GM21737 (cell line): ENCODE measurements around the gene ENKD1.

Experiments
- ATAC-seq: cut with Tn5 transposase; IDR thresholded peaks from one replicate; pipeline ENCODE4 v1.9.1; 2021; ENCODE audit warnings: mild to moderate bottlenecking, moderate library complexity; ENCODE audit not compliant: unreplicated experiment

ENKD1 gene

DNA sequence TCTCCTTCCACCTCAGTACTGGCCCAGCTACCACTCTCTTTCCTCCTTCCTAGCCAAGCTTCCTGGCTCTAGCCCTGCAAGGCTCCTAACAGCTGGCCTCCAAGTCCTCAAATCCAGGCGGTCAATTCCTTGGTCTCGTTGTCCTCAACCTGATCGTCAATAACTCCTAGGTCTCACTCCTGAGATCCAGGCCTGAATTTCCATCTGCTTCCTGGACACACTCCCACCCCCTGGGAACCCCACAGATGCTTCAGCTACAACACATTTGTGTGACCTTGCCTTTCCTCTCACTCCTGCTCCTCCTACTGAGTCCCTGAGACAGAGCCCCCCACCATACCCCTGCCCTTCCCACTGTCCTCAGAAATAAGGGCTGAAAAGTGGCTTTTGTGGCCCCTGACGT is 2.3 kb downstream of the ENKD1 start:
- ATAC-seq: no peak

DNA sequence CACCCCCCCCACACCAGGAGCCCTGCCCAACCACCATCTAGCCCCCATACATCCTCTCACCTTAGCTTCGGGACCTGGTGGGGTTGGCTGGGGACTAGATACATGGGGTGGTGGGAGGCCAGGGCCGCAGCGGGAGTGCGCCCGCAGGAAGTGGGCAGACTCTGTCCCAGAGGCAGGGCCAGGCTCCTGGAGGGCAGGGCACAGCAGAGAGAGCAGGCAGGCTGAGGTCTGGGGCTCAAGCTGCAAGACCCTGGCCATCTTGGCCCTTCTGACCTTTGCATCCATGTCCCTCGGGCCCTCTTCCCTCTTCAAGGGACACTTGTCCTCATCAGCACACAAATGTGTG is 2.7 kb downstream of the ENKD1 start:
- no peak for ATAC-seq

DNA sequence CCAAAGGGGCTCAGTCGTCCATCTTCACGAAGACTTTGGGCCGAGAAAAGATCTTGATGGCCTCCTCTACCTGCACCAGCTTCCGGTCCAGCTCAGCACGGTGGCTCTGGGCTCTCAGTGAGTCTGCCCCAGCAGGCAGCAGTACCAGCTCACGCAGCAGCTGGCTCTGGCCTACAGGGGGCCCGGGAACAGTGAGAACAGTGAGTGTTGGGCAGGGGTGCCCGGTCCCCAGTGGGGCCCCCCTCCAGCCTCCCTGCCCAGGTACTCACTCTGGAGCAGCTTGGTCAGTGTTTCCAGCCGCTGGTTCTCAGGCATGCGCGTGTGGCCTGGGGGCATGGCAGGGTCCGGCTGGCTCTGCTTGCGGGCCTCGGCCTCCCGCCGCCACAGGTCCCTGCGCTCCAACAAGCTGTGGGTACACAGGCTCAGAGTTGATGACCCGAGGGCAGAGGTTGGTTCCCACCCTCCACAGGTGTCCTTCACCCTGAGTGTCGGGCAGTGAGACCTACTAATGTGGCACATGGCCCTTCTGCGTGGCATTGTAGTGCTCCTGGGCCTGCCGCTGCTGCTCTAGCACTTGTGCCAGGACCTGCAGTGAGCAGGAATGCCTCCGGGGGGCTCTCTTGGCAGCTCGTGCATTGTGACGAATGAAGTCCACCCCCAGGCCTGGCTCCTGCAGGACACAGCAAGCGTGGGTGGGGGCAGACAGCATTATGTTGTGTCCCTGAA is 3.2 kb downstream of the ENKD1 start:
- no peak for ATAC-seq

DNA sequence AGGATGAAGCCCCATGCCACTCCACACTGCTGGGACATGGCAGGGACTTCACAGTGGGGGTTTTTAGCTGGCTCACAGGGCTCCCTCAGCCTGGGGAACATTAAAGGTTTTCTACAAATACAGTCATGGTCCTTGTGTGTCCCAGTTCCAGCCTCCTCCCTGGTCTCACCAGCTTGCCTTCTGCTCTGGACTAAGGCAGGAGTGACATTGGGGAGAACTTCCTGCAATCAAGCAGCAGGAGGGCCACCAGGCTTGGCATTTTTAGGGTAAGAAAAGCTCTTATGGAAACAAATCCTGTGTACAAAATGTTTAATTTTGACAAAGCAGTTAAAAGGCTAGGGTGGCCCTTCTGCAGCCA is 3.9 kb downstream of the ENKD1 start:
- no peak for ATAC-seq

DNA sequence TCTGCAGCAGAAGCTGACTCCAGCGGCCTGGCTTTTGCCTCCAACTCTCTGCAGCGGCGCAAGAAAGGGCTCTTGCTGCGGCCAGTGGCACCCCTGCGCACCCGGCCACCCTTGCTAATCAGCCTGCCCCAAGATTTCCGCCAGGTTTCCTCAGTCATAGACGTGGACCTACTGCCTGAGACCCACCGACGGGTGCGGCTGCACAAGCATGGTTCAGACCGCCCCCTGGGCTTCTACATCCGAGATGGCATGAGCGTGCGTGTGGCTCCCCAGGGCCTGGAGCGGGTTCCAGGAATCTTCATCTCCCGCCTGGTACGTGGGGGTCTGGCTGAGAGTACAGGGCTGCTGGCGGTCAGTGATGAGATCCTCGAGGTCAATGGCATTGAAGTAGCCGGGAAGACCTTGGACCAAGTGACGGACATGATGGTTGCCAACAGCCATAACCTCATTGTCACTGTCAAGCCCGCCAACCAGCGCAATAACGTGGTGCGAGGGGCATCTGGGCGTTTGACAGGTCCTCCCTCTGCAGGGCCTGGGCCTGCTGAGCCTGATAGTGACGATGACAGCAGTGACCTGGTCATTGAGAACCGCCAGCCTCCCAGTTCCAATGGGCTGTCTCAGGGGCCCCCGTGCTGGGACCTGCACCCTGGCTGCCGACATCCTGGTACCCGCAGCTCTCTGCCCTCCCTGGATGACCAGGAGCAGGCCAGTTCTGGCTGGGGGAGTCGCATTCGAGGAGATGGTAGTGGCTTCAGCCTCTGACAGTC is 4.5 kb downstream of the ENKD1 start:
- ATAC-seq: no peak

DNA sequence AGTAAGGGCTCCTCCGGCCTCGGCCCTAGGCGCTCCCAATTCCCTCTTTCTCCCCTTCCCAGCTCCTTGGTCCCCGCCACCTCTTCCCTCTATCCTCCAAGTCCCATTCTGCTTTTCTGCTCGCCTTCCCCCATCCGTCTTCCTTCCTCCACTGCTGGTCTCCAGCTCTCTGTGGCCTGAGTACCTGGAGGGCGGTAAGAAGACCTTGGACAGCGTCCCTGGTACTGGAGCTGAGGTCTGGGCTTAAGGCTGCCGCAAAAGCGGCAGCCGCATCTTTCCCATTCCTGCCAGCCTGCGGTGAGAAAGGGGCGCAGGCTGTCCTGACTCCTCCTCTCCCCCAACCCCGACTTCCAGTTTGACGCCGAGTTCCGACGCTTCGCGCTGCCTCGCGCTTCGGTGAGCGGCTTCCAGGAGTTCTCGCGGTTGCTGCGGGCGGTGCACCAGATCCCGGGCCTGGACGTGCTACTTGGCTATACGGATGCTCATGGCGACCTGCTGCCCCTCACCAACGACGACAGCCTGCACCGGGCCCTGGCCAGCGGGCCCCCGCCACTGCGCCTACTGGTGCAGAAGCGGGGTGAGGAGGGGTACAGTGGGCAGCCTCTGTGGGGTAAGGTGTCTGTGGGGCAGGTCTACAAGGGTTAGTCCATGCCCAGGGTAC is 5.3 kb downstream of the ENKD1 start:
- no peak for ATAC-seq

DNA sequence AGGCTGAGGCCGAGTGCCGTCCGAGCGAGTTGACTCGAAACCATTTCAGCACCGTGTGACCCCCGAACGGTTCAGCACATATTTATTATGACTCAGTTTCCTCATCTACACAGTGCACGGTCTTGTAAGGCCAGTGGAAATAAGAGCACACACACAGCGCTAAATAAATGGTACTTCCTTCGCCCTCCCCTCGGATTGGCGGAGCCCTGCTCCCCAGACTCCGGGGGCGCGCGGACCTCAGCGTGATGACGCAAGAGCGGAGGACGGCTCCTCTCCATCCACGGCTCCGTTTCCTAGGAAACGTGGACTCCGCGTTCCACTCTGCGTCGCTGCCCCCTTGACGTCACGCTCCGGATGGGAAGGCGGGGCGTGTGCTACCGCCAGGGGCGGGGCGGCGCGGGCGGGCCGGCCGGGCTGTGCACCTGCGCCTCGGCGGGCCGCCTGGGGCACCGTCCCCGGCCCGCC is 6.0 kb downstream of the ENKD1 start, which contains the start of gene PARD6A:
Gene PARD6A, plus strand, starts transcription at position 397 of the 465 bp plus-strand sequence. CDS start 79 bp downstream, outside the sequence.
- ATAC-seq: peak; percentile 63

DNA sequence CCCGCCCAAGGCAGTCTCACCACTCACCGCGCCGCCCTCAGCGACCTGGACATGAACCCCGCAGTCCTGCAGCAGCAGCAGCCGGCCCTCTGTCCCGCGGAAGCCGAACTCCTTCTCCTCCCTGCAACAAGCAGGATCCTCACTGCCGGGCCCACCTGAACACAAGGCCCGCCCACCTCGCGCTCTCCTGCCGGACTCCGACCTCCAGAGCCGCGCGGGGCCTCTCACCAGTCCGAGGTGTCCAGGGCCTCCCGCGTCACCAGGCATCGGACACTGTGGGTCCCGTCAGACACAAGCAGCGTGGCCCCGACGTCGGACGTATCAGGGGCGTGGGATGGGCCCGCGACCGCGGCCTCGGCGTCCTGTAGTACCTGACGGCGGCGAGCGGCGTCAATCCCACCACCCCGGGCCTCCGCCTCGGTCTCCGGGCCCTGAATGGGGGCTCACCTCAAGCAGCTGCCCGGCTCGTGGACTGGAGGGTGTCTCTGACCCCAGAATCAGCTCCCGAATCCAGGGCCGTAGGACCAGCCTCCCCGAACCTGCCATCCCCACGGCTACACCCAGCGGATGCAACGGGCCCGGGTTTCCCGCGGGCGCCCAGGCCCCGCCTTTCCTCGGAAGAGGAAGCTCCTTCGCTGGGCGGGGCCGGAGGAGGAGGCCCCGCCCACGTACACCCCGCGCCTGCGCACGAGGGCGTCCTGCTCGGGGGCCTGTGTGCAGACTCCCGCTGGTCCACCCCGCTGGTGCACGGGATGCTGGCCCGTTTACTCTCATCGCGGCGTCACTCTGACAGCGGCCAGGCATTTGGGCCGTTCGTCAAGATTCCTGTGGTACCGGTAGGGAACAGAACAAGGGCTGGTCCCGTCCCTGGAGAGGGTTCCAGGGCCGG is 6.6 kb downstream of the ENKD1 start, which contains the start of gene ACD:
Gene ACD, minus strand, starts transcription at position 586 of the 889 bp plus-strand sequence. Its CDS starts 40 bp downstream, at position 546.
- ATAC-seq: peak; percentile 53

DNA sequence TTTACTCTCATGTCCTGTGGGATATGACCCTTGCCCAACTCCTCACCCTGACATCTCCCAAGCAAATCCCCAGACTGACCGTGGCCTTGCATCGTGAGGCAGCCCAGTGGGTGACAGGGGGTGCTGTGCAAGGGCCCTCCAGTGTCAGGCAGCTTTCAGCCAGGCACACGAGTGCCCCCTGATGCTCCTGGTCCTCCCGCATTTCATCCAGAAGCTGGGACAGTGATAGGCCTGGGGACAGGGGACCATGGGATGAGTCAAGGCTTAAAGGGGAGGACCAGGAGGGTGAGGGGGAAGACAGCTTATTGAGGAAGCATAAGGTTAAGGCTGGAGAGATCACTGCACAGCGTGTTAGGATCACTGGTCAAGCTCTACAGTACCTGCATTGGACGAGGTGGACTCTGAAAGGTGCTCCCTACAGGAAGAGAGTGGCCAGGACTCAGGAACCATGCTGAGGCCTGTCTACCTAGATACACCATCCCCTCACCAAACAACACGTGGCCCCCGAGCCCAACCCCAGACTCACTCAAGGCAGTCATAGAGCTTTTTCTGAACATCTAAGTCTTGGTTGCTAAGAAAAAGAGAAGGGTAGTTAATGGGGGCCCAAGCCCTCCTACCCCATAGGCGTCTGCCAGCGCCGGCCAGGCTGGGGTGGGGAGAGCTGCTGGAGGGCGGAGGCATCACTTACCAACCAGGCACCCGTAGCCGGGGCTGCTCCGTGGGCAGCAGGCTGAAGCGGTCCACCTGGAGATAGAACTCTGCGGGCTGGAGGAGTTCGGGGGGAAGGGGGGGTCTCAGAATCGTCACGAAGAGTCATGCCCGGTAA is 7.5 kb downstream of the ENKD1 start:
- no peak for ATAC-seq

DNA sequence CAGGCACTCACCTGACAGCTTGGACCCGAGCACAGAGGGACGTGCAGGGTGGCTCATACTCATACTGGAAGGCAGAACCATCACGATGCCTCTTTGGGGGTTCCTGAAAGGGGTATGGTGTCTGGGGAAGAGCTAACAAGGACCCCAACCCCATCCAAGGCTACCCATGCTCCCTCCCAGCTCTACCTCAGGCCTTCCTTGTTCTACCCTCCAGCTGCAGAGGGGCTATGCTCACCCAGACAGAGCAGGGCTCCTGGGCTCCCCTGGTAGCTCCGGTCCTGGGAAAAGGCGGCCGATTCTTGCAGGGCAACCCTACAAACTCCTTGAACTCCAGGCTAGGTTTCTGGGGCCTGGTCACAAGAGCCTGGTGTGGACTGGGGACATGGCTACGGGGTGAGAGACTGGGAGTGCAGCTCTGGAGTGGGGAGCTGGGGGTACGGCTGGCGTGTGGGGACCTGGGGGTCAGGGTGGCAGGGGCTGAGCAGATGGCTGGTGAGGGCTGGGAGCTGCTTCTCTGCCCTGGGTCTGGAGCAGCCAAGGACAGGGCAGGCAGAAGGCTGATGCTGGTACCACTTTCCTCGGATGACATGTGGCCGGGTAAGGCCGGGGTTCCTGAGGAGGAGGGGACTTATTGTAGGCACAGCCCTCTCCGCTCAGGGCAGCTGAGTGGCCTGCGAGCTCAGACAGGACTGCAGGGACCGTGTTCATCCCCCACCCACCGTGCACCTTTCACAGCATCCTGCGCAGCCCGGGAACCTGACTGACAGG is 8.6 kb downstream of the ENKD1 start:
- ATAC-seq: no peak

DNA sequence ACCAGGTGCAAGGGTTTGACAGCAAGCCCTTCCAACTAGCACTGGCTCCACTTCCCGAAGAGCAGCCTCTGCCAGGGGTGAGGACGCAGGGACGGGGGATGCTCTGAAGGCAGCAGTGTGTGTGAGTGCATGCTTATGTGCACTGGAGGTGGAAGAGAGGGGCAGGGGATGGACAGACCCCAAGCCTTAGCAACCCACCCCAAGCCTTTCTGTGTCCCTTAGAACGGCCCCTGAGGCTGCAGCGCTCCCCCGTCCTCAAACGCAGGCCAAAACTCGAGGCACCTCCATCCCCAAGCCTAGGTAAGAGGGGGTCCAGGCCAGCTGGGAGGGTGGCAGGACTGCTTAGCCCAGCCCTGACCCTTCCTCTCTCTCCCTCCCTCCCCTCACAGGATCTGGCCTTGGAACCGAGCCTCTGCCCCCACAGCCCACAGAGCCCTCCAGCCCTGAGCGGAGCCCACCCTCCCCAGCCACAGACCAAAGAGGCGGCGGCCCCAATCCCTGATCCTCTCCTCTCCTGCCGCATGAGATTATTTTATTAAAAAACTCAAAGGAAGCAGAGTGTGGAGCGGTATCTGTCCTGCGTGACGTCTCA is 9.4 kb downstream of the ENKD1 start:
- ATAC-seq: no peak

DNA sequence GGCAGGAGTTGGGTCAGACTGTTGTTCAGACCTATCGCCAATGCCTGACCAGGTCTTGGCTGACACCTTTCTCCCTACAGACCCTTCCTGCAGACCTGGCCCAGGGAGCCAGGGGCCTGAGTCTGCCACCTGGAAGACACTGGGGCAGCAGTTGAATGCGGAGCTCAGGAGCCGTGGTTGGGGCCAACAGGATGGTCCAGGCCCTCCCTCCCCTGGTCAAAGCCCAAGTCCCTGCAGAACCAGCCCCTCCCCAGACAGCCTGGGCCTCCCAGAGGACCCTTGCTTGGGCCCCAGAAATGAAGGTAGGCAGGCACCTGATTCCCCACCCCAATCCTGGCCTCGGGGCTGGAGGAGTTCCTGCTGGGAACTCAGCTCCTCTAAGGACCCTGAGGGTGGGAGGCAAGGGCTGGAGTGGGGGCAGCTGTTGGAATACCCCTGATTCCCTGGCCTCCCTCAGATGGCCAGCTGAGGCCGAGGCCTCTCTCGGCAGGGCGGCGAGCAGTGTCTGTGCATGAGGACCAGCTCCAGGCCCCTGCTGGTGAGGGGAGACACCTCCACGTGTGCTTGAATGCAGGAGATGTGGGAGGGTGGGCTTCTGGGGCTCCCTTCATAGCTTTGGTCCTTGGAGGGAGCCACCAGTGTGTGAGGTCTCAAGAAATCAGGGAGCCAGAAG is 10.1 kb downstream of the ENKD1 start:
- no peak for ATAC-seq

DNA sequence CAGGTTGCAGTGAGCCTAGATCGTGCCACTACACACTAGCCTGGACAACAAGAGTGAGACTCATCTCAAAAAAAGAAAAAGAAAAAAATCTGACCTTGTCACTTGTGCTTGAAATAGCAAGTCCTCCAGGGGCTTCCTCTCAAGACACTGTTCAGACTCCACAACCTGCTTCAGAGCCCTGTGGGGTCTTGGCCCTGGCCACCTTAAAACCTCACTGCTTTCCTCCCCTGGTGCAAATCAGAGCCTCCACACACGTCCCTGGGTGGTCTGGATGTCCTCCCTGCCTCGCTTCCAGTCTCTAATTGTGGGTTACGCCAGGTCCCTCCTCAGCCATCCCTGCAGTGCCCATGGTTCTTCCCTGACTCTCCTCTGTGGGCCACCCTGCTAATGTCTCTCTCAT is 11.2 kb downstream of the ENKD1 start:
- no peak for ATAC-seq

DNA sequence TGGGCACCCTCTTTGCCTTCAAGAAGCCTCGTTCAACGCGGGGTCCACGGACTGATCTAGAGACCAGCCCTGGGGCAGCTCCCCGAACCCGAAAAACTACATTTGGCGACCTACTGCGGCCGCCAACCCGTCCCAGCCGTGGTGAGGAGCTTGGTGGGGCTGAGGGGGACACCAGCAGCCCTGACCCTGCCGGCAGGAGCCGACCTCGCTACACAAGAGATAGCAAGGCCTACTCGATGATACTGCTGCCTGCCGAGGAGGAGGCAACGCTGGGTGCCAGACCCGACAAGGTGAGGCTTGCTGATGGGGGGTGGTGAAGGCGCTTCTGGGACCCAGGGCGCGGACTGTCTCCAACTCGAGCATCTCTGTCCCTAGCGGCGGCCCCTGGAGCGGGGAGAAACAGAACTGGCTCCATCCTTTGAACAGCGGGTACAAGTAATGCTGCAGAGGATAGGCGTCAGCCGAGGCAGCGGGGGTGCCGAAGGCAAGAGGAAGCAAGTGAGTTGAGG is 12.1 kb downstream of the ENKD1 start:
- ATAC-seq: no peak

DNA sequence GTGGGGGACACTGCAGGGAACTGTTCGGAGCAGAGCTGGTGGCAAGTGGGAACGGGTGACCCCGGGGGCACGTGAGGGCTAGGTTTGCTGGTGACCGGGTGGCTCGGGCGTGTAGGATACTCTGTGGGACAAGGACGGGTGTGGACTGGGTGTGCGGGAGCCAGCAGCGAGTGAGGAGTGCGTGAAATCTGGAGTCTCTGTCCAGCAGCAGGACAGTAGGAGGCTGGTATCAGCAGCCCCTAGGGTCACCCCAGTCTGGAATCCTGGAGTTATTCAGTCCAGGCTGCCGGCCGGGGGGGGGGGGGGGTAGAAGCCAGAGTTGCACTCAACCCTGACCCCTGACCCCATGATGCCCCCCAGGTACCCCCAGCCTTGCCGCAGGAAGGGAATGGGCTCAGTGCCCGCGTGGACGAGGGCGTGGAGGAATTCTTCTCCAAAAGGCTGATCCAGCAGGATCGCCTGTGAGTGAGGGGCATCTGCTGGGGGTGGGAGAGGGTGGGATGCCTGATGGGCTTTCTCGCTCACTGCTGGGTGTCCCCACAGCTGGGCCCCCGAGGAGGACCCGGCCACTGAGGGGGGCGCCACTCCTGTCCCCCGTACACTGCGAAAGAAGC is 12.7 kb downstream of the ENKD1 start:
- ATAC-seq: no peak

DNA sequence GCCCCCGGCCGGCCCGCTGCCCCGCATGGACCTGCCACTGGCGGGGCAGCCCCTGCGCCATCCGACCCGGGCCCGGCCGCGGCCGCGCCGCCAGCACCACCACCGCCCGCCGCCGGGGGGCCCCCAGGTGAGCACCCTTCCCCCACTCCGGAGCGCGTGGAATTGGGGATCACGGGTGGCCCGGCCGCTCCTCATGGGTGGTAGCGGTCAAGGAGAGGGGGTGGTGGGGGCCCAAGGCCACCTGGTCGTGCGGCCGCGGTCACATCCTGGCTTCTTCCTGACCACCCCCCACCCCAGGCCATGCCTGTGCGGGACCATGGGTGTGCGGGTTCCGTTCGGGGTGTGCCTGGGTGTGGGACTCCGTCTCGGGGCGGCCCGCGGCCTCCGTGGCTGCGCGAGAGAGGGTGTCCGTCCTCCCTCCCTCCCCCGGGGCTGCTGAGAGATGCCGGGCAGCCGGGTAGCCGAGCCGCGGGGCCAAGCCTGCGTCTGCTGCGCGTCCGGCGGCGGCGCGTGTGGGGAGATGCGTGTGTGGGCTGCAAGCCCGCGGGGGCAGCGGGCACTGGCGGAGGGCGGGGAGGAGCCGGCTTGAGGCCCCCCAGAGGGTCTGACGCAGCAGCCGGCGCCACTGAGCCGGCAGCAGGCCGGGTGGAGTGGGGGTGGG is 13.3 kb downstream of the ENKD1 start:
- no peak for ATAC-seq

DNA sequence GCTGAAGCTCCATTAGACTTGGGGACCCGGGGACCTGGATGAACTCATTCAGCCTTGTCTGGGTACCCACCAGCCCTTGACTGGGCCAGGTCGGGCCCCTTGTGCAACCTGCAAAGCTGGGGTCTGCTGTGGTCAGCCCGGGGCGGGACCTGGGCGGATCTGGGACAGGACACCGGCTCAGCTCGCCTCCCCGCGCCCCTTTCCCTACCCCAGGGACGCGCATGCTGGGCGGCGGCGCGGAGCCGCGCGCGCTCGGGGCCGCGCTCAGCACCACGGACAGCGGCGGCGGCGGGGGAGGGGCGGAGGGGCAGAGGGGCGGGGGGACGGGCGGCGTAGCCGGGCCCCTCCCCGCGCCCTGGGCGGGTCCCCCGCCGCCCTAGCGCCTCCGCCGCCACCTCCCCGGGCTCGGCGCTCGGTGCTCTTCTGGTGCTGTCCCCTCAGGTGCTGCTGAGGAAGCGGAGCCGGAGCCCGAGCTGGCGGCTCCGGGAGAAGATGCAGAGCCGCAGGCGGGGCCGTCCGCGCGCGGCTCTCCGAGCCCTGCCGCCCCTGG is 13.9 kb downstream of the ENKD1 start:
- no peak for ATAC-seq
